Testis (tissue), 2 donors: ENCODE data around the gene RAET1G.

ENCODE experiments used
- POLR2A ChIP-seq: fragments of 450-650 bp; IDR thresholded peaks from one replicate; pipeline ENCODE4 v1.6.1; 2017; ENCODE audit warnings: antibody characterized with exemption, mild to moderate bottlenecking, moderate library complexity
- TF ChIP-seq, protein P1 (sequence below), 3 experiments: fragments of 450-650 bp in 2 of 3; fragments of 200-600 bp in 1 of 3; sonication (generic) in 1 of 3; IDR thresholded peaks; one replicate each; pipeline ENCODE4 v1.5.1; 2016 to 2019; ENCODE audit warnings: antibody characterized with exemption in 3 of 3, mild to moderate bottlenecking in 2 of 3, moderate library complexity in 1 of 3

DNA sequence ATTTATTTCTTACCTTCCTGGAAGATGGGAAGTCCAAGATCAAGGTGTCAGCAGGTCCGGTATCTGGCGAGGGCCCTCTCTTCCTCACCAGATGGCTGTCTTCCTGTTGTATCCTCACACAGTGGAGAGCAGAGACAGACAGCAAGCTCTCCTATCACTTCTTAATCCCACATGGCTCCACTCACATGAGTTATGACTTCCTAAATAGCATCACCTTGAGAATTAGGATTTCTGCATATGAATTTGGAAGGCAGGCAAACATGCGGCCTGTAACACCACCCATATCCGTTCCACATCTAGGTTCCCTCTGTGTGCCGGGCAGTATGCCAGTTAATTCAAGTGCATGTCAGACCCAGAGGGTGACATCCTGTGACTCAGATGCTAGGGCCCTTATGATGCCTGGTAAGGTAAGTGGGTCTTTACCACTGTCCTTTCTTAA is 27.1 kb downstream of the RAET1G start:
- TF ChIP-seq, protein P1, sequence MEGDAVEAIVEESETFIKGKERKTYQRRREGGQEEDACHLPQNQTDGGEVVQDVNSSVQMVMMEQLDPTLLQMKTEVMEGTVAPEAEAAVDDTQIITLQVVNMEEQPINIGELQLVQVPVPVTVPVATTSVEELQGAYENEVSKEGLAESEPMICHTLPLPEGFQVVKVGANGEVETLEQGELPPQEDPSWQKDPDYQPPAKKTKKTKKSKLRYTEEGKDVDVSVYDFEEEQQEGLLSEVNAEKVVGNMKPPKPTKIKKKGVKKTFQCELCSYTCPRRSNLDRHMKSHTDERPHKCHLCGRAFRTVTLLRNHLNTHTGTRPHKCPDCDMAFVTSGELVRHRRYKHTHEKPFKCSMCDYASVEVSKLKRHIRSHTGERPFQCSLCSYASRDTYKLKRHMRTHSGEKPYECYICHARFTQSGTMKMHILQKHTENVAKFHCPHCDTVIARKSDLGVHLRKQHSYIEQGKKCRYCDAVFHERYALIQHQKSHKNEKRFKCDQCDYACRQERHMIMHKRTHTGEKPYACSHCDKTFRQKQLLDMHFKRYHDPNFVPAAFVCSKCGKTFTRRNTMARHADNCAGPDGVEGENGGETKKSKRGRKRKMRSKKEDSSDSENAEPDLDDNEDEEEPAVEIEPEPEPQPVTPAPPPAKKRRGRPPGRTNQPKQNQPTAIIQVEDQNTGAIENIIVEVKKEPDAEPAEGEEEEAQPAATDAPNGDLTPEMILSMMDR (IDR thresholded peaks at IDR 0.05): no peak
- TF ChIP-seq POLR2A: no peak
